ENCODE data around the gene SMAD3.
"Not testable (repeated sequence)": the region's sequence is repeated elsewhere in the genome, so short reads cannot be mapped to it uniquely, and the experiment has no call there.

SMAD3 gene

GRCh38 chr15:67026610-67026967 is 38.8 kb upstream of the SMAD3 start:
- TF ChIP-seq CTCF (conservative IDR thresholded peaks at IDR 0.05; ENCODE audit: low read length): no peak
- no peak for DNase-seq (ENCODE audit: low read depth)
- H3K4me3 ChIP-seq (ENCODE audit: low read length): no peak overlapping the region

- not testable (repeated sequence) for DNase-seq (ENCODE audit: low read depth); H3K4me3 ChIP-seq (ENCODE audit: low read length)
These were observed 37.0 kb upstream of the SMAD3 start for GRCh38 chr15:67028440-67028839.

DNA sequence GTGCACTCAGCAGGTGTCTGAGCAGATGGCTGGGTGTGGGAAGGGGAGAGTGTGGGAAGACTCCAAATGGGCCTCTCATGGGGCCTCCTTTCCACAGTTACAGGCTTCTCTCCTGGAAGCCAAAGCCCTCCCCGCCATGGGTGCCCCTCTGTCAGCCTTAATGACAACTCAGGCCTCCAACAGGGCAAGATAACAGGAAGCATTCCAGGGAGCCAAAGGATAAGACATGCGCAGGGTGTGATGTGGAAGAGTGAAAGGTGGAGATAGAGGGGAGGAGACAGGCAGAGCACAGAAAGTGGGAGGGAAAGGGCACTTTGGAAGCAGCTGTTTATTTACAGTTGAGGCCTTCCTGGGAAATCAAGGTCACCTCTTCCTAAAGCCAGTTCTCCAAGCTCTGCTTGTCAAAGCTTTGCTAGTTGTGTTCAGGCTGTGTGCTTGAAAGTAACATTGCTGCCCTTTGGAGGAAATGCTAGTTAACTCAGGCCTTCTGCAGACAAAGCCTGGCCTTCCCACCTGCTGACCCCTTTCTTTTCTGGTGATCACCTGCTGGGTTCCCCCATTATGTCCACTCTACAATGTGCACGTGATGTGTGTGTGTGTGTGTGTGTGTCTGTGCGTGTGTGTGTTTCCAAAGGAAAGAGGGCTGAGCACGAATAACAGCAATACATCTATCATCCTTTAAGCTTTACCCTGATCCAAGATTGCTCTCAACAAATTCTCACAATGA is 35.2 kb upstream of the SMAD3 start:
- TF ChIP-seq CTCF (conservative IDR thresholded peaks at IDR 0.05; ENCODE audit: low read length): no peak
- DNase-seq (ENCODE audit: low read depth): no peak
- H3K4me3 ChIP-seq (ENCODE audit: low read length): no peak overlapping the region

DNA sequence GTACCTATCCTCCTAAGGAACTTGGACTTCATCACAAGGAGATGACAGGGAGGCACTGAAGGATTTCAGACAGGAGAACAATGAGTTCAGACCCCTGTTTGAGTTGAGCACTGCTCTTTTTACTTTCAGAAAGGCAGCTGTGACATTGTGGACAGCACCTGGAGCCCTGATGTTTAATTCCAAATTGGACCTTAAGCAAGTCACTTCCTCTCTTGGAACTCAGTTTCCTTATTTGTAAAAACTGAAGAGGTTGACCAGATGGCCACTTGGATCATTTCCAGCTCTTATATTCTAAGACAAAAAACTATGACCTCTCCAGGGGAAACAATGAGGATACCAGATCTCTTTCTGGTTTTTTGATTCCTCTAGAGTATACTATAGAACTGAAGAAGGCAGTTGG is 34.1 kb upstream of the SMAD3 start:
- TF ChIP-seq CTCF (conservative IDR thresholded peaks at IDR 0.05; ENCODE audit: low read length): no peak
- no peak overlapping the region for H3K4me3 ChIP-seq (ENCODE audit: low read length)
- no peak for DNase-seq (ENCODE audit: low read depth)

- no peak overlapping the region for H3K4me3 ChIP-seq (ENCODE audit: low read length)
- no peak for TF ChIP-seq CTCF (conservative IDR thresholded peaks at IDR 0.05; ENCODE audit: low read length)
- no peak for DNase-seq (ENCODE audit: low read depth)
These were observed 32.8 kb upstream of the SMAD3 start for GRCh38 chr15:67032608-67033007.

DNA sequence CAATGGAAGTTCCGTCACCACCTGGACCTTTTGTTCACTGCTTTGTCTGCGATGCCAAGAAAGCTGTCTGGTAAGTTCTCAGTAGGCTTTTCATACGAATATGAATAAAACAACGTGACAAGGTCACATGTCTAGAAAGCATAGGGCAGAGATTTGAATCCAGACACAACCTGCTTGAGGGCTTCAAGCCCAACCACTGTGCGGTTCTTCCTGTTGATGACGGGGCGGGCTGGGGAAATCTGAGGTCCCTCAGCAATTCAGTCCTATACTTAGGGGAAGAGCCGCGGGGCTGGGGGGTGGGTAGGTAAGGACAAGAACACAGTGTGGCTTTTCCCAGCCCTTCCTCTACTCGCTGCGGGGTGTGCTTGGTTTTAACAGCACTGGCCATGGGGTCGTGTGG is 32.4 kb upstream of the SMAD3 start:
- no peak for TF ChIP-seq CTCF (conservative IDR thresholded peaks at IDR 0.05; ENCODE audit: low read length)
- no peak overlapping the region for H3K4me3 ChIP-seq (ENCODE audit: low read length)

GRCh38 chr15:67033571-67034044 is 31.8 kb upstream of the SMAD3 start:
- 0 out of 2 replicates have a peak, but pooled peaks have one; percentile 1 for TF ChIP-seq CTCF (conservative IDR thresholded peaks at IDR 0.05; ENCODE audit: low read length)
- peak overlapping the region; percentile 7; the same call in 1 of the 2 replicates for H3K4me3 ChIP-seq (ENCODE audit: low read length)
- no peak for DNase-seq (ENCODE audit: low read depth)

More for the DNA sequence above, 32.4 kb upstream of the SMAD3 start:
- DNase-seq (ENCODE audit: low read depth): no peak
